Coronary artery (tissue), 2 donors: ENCODE measurements around the gene USF3.
"Not testable (repeated sequence)": the region's sequence is repeated elsewhere in the genome, so short reads cannot be mapped to it uniquely, and the experiment has no call there.

Source experiments
- DNase-seq: peaks from one replicate; pipeline ENCODE4 v3.0.0-alpha.2; 2017; ENCODE audit warnings: low spot score
- H3K27ac ChIP-seq, 2 donors: fragments of 200-600 bp; sonication (generic); one replicate each; pipeline ENCODE4 v1.5.1; 2016 to 2019
- H3K4me3 ChIP-seq: fragments of 200-600 bp; sonication (generic); 2 replicates; pipeline ENCODE4 v1.5.1; 2016; ENCODE audit warnings: mild to moderate bottlenecking, moderate library complexity
- CTCF ChIP-seq: fragments of 200-600 bp; sonication (generic); IDR thresholded peaks from one replicate; pipeline ENCODE4 v1.5.1; 2019; ENCODE audit warnings: antibody characterized with exemption

USF3 gene

GRCh38 chr3:113637756-113638155 lies 58.7 kb downstream of the USF3 start:
- no peak for DNase-seq
- Histone ChIP-seq H3K27ac (no peak overlapping the region), H3K4me3 (no peak overlapping the region)
- TF ChIP-seq CTCF, result no peak

- not testable (repeated sequence) for DNase-seq, H3K4me3 ChIP-seq, H3K27ac ChIP-seq
These were observed 60.4 kb downstream of the USF3 start for GRCh38 chr3:113636034-113636433.

GRCh38 chr3:113634782-113635474 lies 61.5 kb downstream of the USF3 start:
- TF ChIP-seq CTCF, result no peak
- H3K4me3 ChIP-seq, result no peak overlapping the region
- no peak overlapping the region for H3K27ac ChIP-seq

GRCh38 chr3:113631573-113631972 lies 64.9 kb downstream of the USF3 start:
- H3K4me3 ChIP-seq, result no peak overlapping the region
- no peak for DNase-seq
- no peak for TF ChIP-seq CTCF
- H3K27ac ChIP-seq, result no peak overlapping the region

More at GRCh38 chr3:113634782-113635474, 61.5 kb downstream of the USF3 start:
- no peak for DNase-seq

GRCh38 chr3:113630956-113631542 lies 65.4 kb downstream of the USF3 start:
- no peak overlapping the region for H3K4me3 ChIP-seq
- no peak for DNase-seq
- no peak overlapping the region for H3K27ac ChIP-seq
- TF ChIP-seq CTCF, result no peak

- DNase-seq, result no peak
- Histone ChIP-seq H3K27ac (no peak overlapping the region), H3K4me3 (no peak overlapping the region)
- no peak for TF ChIP-seq CTCF
These were observed 66.6 kb downstream of the USF3 start for GRCh38 chr3:113629584-113630421.

- Histone ChIP-seq H3K27ac (no peak overlapping the region), H3K4me3 (no peak overlapping the region)
- no peak for TF ChIP-seq CTCF
- no peak for DNase-seq
These were observed 67.7 kb downstream of the USF3 start for GRCh38 chr3:113628788-113629187.
